ENCODE data around the gene NSF.
"Not testable (repeated sequence)": the region's sequence is repeated elsewhere in the genome, so short reads cannot be mapped to it uniquely, and the experiment has no call there.

Gene NSF

DNA sequence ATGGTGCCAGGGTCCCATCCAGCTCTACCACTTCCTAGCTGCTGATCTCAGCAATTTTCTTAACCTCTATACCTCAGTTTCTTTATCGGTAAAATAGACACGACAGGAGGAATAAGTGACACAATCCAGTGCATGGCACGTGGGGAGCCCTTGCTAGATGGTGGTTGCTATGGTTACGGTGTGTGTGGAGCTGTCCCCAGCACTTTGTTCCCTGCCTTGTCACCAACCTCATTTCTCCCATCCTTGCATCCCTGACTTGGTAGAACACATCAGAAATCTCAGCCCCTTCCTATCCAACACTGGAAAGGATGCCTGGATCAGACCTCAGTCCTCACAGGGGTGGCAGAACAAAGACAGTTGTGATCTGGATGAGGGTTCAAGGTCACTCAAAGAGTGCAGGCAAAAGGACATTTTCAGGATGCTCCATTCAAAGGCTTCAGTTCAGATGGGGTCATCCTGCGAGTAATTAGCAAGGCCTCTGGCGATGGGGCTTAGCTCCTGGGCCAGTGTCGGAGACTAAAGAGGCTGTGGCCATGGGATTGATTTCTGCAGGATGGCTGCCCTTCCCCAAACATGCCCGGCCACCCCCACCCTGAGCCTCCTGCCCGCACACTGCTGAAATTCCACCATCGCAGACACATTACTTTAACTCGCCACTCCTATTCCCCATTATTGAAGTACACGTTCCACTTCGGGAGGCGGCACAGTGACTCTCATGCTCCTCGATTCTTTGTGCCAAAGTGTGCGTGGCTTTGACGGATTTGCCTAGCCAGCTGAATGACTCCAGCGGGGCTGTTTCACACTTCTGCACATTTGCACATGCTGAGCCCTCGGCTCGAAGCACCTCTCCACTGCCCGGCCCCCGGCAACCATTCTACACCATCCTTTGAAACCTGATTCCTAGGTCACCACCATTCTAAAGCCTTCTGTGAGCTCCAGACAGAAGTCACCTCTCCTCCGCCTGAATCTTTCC is 187.8 kb downstream of the NSF start:
- FAIRE-seq: no peak

DNA sequence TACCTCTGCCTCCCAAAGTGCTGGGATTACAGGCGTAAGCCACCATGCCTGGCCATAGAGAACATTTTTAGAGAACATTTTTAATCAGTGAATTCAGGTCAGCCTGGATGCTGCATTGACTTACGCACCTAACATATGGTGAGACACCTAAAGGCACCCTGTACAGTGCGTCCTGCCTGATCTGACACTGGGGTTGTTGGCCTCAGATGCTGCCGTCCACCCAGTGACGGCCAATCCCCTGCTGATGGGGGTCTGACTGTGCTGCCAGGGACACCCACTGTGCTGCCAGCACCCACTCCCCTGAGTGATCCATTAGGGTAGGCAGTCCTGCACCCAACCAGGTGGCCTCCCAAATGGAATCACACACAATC is 189.5 kb downstream of the NSF start:
- FAIRE-seq: no peak

DNA sequence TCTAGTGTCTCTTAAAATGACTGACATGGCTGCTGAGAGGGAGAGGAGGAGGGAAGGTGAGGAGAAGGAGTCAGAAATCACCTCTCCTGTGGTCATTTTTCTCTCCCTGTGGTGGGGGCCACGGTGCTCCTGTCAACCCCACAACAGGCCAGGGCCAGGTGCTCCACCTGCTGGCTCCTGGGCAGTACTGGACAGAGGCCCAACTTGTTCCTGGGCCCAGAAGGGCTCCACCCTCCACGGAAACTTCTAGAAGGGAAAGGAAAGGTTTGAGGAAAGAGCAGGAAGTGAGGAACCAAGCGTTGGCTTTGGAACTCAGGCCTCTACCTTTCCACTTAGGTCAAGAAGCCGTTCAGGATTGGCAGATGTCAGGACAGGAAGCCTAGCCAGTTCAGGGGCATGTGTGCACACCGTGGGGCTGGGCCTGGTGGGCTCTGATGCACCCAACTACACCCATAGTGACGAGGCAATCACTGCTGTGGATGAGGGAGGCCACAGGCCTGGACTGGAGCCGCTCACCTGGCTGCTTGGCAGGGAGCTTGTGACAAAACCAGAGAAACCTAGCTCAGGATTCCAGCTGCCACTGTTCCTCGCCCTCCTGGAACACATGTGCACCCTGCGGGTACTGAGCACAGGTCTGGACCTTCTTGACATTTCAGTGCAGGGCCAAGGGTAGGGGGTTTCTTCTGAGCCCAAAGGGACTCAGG is 191.9 kb downstream of the NSF start:
- no peak for FAIRE-seq

DNA sequence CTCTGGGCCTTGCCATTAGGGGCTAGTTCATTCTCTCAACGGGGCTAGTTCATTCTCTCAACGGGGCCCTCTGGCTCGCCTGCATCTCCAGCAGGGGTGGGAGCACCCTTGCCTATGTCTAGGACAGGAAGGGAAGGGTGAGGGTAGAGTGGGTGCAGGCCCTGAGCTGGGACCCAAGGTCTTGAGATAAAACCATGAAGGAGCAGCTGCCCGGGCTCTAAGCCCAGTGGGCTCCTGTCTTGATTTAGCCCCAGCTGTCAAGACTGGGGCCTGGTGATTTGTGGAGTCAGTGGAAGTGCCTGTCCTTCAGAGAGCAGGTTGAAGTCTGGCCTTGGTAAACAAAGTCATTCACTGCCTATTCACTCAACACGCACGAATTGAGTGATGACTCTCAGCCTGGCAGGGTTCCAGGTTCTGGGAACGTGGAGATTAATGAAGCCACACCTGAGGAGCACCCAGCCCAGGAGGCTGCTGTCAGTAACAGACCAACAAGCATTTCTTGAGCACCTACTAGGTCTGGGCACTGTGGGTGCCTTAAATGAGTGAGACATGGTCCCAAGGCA is 192.6 kb downstream of the NSF start:
- FAIRE-seq: no peak

DNA sequence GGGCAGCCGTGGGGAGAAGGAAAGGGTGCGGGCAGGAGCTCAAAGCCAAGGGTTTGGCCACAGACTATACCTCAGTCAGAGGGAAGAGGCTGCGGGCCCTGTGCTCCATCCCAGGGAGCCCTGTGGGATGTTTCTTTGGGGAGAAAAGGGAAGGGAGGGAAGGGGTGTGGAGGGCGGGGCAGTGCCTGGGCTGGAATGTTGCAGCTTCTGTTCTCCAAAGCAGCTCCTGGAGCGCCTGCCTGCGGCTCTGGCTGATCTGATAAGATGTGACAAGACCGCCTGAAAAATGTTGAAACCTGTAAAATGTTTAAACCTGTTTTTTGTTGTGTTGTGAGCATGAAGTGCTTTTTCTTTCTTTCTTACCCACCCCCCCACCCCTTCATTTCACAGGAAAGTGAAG is 195.2 kb downstream of the NSF start:
- FAIRE-seq: no peak

DNA sequence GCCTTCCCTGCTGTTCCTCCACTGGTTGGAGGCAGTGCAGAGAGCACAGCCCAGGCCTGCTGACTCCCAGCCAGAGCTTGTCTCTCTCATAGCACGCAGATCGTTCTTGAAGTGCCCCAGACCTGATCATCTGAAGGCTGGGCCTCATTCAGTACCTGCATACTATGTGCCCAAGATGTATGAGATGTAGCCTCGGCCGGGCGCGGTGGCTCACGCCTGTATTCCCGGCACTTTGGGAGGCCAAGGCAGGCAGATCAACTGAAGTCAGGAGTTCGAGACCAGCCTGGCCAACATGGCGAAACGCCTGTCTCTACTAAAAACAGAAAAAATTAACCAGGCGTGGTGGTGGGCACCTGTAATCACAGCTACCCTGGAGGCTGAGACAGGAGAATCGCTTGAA is 197.0 kb downstream of the NSF start:
- no peak for FAIRE-seq

DNA sequence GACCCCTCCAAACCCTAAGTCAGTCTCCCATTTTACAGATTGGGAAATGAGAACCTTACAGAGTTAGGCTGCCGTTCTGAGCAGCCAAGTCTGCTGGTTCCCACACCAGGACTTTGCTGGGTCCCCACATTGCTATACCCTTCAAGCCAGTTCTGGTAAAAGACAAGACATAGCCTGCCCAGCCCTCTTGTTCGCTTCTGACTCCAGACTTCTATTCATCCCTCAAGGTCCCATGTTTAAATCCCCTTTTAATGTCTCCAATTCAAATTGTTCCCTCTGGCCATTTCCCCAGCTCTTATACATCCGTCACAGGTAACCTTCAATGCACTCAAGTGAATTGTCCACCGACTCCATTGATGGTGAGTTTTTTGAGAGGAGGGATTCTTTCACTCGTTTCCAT is 197.8 kb downstream of the NSF start:
- FAIRE-seq: no peak

DNA sequence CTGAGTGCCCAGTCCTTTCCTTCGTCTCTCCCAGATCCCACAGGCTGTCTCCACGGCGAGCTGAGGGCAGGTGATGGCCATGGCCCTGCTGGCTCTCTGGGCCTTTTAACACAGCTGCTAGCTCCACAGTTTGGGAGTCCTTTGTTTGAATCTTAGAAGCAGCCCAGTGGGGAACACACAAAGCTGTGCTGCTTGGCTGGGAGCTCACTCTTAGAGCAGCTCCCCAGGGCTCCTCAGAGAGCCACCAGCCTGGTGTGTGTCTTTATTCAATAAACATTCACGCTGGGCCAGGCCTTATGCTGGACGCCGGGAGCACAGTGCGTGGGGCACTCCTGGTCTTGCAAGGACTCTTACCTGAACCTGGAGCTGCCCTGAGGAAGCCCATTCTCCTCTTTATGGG is 198.3 kb downstream of the NSF start:
- no peak for FAIRE-seq

DNA sequence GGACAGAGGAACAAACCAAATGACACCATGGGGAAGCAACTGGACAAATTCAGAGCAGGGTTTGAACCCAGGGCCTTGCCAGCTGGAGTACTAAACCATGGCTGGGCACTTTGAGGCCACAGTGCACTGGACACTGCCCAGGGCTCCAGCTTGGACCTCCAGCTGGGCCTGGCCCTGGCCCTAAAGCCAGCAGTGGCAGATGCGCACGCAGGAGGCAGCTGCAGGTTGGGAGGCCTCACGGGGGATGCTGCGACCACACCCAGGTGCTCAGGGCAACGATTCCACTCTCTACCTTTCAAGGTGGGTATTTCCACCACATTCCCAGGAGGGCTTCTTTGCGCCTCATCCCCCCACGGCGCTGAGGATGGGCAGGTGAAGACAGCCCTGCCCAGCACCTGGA is 199.1 kb downstream of the NSF start:
- no peak for FAIRE-seq

DNA sequence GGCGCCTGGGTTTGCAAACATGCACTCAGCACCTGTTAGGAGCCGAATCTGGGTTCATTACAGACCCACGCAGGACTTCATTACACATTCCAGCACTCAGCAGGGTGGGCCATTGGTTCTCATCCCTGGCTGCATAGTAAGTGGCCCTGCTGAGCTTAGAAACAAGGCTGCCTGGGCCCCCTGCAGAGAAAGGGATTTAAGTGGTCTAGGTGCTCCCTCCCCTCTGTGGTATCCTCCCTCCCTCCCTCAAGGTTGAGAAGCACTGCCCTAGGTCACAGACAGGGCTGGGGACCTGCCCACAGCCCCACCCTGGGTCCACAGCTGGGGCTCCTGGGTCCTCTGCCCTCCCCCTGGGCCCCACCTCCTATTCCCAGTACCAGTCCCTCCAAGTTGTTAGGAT is 199.7 kb downstream of the NSF start:
- FAIRE-seq: no peak

DNA sequence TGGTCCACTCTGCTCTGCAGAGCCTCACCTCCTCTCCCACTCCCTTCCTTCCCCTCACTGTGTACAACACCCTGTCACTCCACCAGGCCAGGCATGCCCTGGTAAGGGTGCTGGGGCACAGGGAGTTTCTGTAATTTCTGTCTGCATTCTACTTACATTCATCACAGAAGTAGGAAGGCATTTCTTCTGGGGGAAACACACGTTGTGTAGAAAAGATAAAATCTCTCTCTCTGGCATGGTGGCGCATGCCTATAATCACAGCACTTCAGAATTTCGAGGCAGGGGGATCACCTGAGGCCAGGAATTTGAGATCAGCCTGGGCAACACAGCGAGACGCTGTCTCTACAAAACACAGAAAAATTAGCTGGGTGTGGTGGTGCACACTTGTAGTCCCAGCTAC is 201.1 kb downstream of the NSF start:
- FAIRE-seq: no peak

DNA sequence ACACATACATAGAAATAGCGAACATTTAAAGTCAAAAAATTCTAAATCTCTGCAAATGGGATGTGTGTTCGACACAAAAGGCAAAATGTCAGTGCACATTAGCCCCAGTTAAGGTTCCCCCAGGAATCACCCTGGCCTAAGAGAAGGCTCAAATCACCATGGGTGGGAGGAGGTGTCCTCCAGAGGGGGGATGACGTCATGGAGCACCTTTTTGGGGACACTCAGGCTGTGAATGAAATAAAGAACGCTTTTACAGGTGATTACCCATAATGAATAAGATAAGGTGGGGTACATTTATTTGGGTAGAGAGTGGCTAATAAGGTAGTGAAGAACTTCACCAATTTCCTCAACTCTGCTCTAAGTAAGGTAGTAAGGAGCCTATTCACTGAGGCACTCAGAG is 201.6 kb downstream of the NSF start:
- no peak for FAIRE-seq

DNA sequence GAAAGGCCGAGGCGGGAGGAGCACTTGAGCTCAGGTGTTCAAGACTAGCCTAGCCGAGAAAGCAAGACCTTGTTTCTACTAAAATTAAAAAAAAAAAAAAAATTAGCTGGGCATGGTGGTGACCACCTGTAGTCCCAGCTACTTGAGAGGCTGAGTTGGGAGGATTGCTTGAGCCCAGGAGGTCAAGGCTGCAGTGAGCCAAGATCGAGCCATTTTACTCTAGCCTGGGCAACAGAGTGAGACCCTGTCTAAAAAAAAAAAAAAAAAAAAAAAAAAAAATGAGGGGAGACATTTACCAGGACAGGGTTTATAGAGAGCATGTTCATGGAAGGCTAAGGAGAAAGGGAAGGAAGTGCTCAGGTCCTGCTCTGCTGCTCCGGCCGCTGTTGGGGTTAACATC is 202.6 kb downstream of the NSF start:
- not testable (repeated sequence) for FAIRE-seq

DNA sequence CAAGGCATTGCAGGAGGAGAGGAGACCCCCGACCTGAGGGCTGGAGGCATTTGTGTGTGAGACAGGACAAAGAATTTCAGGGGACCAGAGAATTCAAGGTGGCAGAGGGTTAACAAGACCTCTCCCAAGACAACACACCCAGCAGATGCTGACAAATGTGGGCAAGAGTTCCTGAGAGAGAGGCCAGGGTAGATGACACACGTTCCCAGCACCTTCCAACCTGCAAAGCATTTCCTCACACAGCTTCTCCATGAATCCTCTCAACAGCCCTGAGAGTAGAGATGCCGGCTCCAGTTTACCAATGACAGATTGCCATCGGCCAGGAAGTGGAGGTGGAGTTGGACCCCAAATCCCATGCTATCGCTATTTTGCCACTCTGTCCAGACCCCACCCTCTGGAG is 203.1 kb downstream of the NSF start:
- no peak for FAIRE-seq

DNA sequence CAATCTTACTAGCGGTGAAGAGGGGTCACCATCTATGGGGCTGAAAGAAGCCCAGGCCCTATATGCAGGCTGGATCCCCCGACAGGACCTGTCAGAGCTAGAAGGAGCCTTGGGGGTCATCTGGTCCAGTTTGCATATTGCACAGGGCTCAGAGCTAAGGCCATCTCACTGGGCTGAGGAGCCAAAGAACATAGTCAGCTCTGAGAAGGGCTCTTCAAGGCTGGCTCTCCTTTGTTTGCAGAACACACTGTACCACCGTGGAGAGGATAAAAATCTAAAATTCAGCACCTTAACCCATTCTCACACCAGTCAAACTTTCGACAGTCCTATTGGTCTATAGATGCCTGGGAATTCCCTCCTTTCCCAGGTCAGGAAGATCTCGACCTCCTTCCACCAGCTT is 203.8 kb downstream of the NSF start:
- no peak for FAIRE-seq

DNA sequence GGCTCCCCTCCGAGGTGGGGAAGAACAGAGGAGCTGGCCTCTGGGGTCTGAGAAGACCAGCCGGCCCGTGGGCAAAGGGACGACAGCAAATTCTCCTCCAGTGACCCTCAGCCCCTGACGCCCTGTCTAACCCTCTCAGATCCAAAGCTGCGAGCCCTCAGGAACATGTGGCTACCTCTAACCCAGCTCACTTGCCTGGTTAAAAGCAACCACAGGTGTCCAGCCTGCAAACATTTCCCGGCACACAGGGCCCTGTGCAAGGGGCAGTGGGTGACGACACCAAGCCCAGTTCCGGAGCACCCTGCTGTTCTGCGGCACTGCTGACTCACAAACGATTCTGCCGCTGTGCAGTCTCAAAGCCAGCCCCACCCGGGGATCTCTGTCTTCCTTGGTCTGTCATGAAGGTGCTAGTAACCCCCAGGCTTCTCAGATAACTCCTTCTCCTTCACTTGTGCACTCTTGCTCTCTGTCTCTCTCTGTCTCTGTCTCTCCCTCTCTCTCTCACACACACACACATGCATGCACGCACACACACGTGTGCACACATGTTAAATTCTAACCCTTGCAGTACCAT is 205.0 kb downstream of the NSF start:
- no peak for FAIRE-seq

DNA sequence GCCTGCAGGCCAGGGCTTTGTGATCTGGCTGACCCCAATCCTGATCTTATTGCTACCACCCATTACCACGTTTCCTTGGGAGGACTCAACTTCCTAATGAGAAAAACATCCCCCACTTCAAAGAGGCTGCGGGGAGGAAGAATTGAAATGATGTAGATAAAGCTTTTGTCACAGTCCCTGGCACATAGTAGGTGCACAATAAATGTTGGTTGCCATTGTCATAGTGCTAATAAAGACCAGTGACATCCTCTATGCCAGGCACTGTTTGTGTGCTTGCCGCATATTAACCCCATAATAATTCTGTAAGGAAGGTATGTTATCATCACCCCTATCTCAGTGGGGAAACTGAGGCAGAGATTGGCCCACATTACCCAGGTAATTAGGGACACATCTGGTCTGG is 205.6 kb downstream of the NSF start:
- no peak for FAIRE-seq

DNA sequence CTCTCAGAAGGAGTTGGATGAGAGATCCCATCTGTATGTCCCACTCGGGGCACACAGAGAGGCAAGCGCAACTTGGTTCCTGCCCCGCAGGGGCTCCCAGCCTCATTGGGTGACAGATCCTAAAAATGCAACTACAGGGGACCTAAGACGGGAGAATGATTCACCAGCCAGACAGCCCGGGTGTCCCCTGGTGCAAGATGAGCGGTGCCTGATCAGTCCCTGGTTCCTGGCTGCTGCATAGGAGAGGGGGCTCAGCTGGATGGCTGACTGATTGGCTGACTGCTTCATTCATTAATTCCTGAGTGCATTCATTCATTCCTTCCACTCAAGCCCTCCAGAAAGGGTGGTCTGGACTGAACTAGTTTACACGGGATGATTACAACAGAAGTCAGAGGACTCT is 206.1 kb downstream of the NSF start:
- FAIRE-seq: no peak

DNA sequence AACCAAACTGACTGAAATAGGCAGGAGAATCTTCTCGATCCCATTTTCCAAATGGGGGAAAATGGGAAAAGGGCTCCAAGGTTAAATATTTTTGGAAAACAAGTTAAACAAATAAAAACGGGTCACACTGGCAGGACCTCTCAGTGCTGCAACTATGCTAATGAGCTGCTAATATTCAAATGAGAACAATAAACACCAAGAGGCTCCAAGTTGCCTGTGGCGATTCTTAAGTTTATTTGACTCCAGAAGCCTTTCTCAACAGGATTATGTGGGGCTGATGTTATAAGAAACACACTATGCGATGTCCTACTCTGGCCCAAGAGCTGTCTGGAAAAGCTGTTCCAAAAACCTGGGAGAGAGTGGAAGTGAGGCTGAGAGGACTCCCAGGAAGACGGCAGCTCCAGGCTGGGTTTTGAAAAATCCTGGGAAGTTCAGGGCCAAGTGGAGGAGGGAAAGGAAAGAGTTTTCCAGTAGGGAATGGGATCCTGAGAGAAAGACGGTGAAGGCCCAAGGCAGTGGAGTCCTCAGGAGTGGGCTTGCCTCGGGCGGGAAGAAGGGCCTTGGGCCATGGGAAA is 206.6 kb downstream of the NSF start:
- FAIRE-seq: no peak

DNA sequence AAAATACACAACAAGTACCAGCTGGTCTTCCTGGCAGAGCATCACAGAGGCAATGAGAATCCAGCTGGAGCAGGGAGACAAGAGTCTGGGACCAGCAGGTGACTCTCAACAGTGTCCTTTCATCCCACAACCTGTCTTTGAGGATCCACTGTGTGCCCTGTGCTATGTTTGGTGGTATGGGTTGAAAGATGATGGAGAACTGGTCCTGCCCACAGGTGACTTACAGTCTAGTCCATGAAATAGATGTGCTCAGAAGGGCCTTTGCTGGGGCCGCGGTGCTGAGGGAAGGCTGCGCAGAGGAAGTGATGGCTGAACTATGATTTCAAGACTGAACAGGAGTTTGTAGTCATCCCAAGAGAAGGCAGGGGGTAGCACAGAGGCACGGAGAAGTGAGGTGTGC is 210.1 kb downstream of the NSF start:
- no peak for FAIRE-seq

DNA sequence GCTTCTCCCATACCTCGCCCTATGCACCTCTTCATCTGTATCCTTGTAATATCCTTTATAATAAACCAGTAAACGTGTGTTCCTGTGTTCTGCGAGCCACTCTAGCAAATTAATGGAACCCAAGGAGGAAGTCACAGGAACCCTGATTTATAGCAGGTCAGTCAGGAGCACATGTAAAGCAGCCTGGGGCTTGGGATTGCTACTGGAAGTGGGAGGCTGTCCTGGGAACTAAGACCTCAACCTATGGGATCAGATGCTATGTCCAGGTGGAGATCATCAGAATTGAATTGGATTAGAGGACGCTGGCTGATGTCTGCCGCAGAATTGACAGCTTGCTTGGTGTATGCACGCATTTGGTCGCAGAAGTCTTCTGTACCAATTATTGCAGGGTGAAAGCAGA is 212.3 kb downstream of the NSF start:
- no peak for FAIRE-seq

DNA sequence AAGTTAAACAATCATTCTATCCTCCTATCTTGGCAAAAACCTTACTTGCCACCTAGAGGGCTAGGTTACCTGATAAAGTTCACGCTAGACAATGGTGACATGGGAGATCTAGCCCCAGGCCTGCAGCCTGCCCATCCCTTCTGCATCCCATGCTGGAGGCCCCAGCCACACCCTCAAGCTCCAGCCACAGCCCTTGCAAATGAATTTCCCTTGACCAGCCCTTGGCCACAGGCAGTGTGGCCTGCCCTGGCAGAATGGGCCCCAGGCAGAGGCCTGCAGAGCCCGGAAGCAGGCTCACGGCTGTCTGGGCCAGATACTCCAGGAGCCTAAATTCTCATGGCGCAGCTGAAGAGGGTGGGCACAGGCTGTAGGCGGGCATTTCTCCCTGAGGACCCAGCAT is 213.1 kb downstream of the NSF start:
- no peak for FAIRE-seq

DNA sequence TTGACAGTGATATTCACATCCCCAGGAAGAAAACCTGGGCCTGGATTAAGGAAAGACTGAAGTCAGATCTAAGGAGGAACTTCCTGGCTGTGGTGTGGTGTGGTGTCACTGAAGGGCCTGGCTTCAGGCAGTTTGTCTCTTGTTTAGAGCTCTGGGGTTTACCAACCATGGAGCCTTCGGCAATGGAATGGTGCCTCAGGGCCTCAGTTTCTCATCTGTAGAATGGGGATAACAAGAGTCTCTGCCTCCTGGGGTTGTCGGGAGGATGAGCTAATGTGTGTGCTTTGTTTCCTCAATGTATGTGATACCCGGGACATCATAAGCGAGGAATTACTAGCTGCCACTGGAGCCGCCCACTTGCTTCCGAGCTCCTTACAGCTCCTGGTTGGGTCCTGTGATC is 215.3 kb downstream of the NSF start:
- no peak for FAIRE-seq
